ENCODE data around the gene OGDH.

Gene OGDH

DNA sequence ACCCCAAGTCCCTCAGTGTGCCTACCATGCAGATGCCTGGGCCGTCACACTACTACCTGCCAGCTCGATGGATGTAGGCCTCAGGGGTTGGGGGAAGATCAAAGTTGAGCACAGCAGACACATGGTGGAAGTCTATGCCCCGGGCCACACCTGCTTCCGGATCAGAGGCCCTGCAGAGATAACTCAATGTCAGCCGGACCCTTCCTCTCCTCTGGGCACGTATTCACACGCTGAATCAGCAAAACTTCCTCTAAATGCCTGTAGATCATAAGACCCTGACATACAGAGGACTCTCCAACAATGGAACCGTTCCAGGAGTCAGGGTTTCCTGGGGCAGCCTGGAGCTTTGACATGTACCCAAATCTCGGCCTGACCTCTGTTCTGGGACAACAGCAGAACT, 36.5 kb upstream of the OGDH start:
- Histone ChIP-seq H3K9me2 (ENCODE audit: low read depth, low read length) (no peaks in the 10 kb centered on the region), H3K4me1 (ENCODE audit: insufficient read depth, low read length, severe bottlenecking) (peaks cover 19% of the 10 kb centered on the region), H4K20me1 (ENCODE audit: insufficient read depth, low read length) (no peaks in the 10 kb centered on the region), H3K27ac (ENCODE audit: low read depth, low read length, poor library complexity, severe bottlenecking) (no peak overlapping the region), H2AFZ (ENCODE audit: low read length) (no peak overlapping the region), H3K36me3 (ENCODE audit: insufficient read depth, low read length) (peaks cover 80% of the 10 kb centered on the region), H3K4me2 (ENCODE audit: low read length) (no peak overlapping the region), H3K4me3 (ENCODE audit: low read depth, low read length, poor library complexity, severe bottlenecking) (no peak overlapping the region), H3K9ac (ENCODE audit: low read length) (no peak overlapping the region), H3K79me2 (ENCODE audit: insufficient read depth, low read length) (peaks cover 14% of the 10 kb centered on the region), H3F3A (ENCODE audit: insufficient read depth, low read length) (no peaks in the 10 kb centered on the region), H3K9me3 (ENCODE audit: low read length) (no peaks in the 10 kb centered on the region), H3K27me3 (ENCODE audit: insufficient read depth, low read length) (no peaks in the 10 kb centered on the region)
- TF ChIP-seq, protein P1, sequence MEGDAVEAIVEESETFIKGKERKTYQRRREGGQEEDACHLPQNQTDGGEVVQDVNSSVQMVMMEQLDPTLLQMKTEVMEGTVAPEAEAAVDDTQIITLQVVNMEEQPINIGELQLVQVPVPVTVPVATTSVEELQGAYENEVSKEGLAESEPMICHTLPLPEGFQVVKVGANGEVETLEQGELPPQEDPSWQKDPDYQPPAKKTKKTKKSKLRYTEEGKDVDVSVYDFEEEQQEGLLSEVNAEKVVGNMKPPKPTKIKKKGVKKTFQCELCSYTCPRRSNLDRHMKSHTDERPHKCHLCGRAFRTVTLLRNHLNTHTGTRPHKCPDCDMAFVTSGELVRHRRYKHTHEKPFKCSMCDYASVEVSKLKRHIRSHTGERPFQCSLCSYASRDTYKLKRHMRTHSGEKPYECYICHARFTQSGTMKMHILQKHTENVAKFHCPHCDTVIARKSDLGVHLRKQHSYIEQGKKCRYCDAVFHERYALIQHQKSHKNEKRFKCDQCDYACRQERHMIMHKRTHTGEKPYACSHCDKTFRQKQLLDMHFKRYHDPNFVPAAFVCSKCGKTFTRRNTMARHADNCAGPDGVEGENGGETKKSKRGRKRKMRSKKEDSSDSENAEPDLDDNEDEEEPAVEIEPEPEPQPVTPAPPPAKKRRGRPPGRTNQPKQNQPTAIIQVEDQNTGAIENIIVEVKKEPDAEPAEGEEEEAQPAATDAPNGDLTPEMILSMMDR (IDR thresholded peaks at IDR 0.05; ENCODE audit: low read length): no peak
- TF ChIP-seq EZH2 (IDR thresholded peaks at IDR 0.05; ENCODE audit: borderline replicate concordance, low read length): no peak

DNA sequence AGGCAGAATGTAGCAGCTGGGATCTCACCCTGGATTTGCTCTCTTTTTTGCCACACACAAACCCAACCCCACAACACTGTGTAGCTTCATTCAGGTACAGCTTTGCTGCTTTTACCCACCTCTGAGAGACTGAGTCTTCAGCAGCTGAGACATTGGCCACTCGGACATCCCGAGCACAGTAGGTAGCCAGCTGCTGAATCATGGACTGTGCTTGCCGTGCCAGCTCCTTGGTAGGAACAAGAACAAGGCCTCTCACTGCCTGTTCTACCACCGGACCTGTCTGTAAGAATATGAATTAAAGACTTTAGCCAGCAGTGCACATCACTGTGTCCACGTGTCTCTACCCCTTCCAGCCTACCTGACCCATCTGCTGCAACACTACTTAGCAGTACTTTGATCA, 33.7 kb upstream of the OGDH start:
- H3K9me3 ChIP-seq (ENCODE audit: low read length): no peaks in the 10 kb centered on the region
- no peaks in the 10 kb centered on the region for H3F3A ChIP-seq (ENCODE audit: insufficient read depth, low read length)
- peaks cover 67% of the 10 kb centered on the region for H3K36me3 ChIP-seq (ENCODE audit: insufficient read depth, low read length)
- peak overlapping the region; percentile 85 for H3K4me2 ChIP-seq (ENCODE audit: low read length)
- H3K27ac ChIP-seq (ENCODE audit: low read depth, low read length, poor library complexity, severe bottlenecking): peak overlapping the region; percentile 44
- peaks cover 14% of the 10 kb centered on the region for H3K79me2 ChIP-seq (ENCODE audit: insufficient read depth, low read length)
- TF ChIP-seq, protein P1 (IDR thresholded peaks at IDR 0.05; ENCODE audit: low read length): no peak
- TF ChIP-seq EZH2 (IDR thresholded peaks at IDR 0.05; ENCODE audit: borderline replicate concordance, low read length): no peak
- no peaks in the 10 kb centered on the region for H3K9me2 ChIP-seq (ENCODE audit: low read depth, low read length)
- peak overlapping the region; percentile 87 for H3K4me3 ChIP-seq (ENCODE audit: low read depth, low read length, poor library complexity, severe bottlenecking)
- H3K4me1 ChIP-seq (ENCODE audit: insufficient read depth, low read length, severe bottlenecking): peaks cover 23% of the 10 kb centered on the region
- H4K20me1 ChIP-seq (ENCODE audit: insufficient read depth, low read length): no peaks in the 10 kb centered on the region
- H3K9ac ChIP-seq (ENCODE audit: low read length): peak overlapping the region; percentile 95
- H3K27me3 ChIP-seq (ENCODE audit: insufficient read depth, low read length): no peaks in the 10 kb centered on the region
- no peak overlapping the region for H2AFZ ChIP-seq (ENCODE audit: low read length)

DNA sequence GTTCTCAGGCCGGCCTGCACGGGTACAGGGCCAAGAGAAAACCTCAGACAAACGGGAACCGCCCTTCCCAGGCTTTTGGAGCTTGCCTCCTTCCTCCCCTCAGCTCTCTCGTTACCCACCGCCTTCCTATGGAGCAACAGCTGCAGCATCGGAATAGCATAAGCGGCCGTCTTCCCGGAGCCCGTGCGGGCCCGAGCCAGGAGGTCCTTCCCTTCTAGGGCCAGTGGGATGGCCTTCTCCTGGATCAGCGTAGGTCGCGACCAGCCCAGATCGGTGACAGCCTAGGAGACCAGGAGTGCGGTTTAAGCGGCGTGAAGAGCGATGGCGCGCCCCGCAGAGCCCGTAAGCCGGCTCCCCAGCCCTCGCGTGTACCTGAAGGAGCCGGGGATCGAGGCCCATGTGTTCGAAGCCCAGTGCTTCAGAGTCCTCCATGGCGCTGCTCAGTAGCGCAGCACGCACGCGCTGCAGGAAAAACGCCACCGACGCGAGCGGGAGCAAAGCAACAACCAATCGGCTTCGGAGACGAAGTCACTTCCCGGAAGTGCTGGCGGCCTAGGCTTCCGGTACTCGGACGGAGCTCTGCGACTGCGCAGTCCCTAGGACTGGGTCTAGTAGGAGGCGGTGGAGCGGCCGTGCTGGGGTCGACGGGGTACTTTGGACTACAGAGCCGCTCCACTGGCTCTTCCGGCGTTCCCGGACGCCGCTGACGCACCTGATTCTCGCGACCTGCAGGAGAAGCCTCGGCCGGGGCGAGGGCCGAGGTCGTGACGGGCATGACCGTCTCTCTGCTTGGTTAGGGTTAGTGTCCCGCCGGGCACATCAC, 32.8 kb upstream of the OGDH start, which contains the start of gene DDX56:
Gene DDX56 (minus strand): TSS at position 445 of the 823 bp plus-strand sequence. CDS start 13 bp downstream, at position 432.
- Histone ChIP-seq H3K9me3 (ENCODE audit: low read length) (no peaks in the 10 kb centered on the region), H3F3A (ENCODE audit: insufficient read depth, low read length) (no peaks in the 10 kb centered on the region), H3K27me3 (ENCODE audit: insufficient read depth, low read length) (no peaks in the 10 kb centered on the region), H3K79me2 (ENCODE audit: insufficient read depth, low read length) (peaks cover 14% of the 10 kb centered on the region), H3K36me3 (ENCODE audit: insufficient read depth, low read length) (peaks cover 65% of the 10 kb centered on the region), H3K4me1 (ENCODE audit: insufficient read depth, low read length, severe bottlenecking) (peaks cover 23% of the 10 kb centered on the region), H3K9ac (ENCODE audit: low read length) (peak within 1 kb of the TSS; percentile 95), H4K20me1 (ENCODE audit: insufficient read depth, low read length) (no peaks in the 10 kb centered on the region), H3K4me2 (ENCODE audit: low read length) (peak within 1 kb of the TSS; percentile 85), H2AFZ (ENCODE audit: low read length) (no peak within 1 kb of the TSS), H3K27ac (ENCODE audit: low read depth, low read length, poor library complexity, severe bottlenecking) (peak within 1 kb of the TSS; percentile 44), H3K4me3 (ENCODE audit: low read depth, low read length, poor library complexity, severe bottlenecking) (peak within 1 kb of the TSS; percentile 87), H3K9me2 (ENCODE audit: low read depth, low read length) (no peaks in the 10 kb centered on the region)
- TF ChIP-seq, protein P1 (IDR thresholded peaks at IDR 0.05; ENCODE audit: low read length): no peak
- no peak for TF ChIP-seq EZH2 (IDR thresholded peaks at IDR 0.05; ENCODE audit: borderline replicate concordance, low read length)

All from OCI-LY1 (cell line).